Erythroblast (primary cell): ENCODE data around the gene FARP1.

Source experiments
- DNase-seq, 2 experiments: peaks; one replicate each; lab custom pipeline; 2025; lab: John Stamatoyannopoulos, UW
- GATA1 ChIP-seq: IDR thresholded peaks from 2 replicates; pipeline ENCODE4 v1.6.1; 2011; ENCODE audit warnings: low read depth, mild to moderate bottlenecking, control low read depth, low read length, moderate library complexity
- POLR2A ChIP-seq: IDR thresholded peaks from 2 replicates; pipeline ENCODE4 v1.6.1; 2011; ENCODE audit warnings: mild to moderate bottlenecking, low read length

The FARP1 gene

DNA sequence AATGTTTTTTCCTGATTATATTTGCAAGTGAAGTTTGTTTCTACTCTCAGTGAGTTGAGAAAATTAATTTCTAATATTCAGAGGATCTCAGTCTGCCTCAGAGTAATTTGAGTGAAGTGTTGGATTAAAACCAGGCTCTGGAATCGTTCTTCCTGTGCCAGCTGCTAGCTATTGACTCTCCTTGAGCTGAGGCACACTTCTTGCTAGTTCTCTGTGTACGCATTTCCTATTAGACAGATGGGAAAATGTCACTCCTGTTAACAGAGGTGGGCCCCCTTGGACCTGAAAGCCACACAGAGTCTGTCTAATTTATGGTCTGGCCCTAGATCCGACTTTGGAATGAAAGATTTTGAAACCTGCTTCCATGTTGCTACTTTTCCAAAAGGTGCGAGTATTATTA lies 141.8 kb downstream of the FARP1 start:
- DNase-seq = no peak

DNA sequence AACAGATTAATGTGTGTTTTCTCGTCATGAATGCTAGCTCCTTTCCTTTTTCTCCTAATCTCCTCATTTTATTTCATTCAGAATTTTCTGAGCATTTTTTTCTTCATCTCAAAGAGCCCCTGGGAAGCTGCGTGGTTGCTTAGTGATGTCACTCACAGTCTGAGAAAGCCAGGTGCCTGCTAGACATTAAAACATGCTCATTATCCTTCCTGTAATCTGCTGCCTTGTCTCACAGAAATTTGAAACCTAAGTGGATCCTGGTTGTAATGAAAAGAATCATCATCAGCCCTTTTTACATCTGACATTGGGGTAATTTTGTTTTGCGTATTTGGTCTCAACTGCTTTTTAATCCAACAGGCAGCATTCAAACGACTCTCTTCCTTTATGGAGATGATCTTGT lies 142.4 kb downstream of the FARP1 start:
- TF ChIP-seq POLR2A = no peak
- TF ChIP-seq GATA1 = no peak
- no peak for DNase-seq

More for the DNA sequence above, 141.8 kb downstream of the FARP1 start:
- no peak for TF ChIP-seq POLR2A
- TF ChIP-seq GATA1 = no peak

GRCh38 chr13:98285852-98286594 lies 143.1 kb downstream of the FARP1 start:
- no peak for DNase-seq
- no peak for TF ChIP-seq GATA1
- no peak for TF ChIP-seq POLR2A

DNA sequence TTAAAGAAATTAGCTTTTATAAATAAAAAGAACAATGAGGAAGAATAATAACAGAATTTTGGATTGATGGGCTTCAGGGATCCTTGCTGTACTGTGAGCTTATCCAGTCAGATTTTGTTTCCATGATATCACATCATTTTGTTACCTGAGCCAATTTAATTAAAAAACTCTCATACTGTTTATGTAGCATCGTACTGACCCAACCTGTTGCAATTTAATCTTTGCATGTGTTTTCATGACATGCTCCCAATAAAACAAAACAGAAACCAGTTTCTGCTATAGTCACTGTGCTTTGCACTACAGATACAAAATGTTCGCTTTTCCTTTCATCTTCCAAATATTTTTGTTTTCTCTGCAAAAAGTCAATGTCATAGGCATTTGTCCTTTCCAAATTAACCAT lies 143.9 kb downstream of the FARP1 start:
- TF ChIP-seq GATA1 (no peak), POLR2A (no peak)
- no peak for DNase-seq

DNA sequence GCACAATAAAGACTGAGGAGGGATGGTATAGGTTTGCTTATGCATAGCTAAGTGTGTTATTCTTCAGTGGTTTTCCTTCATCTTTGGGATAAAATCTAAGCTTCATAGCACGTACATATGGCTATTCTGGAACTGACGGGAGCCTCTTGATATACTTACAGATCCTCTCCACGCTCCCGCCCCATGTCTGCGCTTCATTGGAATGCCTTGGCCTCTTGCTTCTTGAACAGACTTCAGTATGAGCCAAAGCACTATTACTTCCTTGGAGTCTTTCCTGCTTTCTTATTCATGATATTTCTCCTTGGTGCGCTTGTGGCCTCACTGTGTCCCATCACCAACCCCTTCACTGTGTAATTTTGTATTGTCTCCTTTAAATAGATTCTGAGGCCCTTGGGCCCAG lies 145.3 kb downstream of the FARP1 start:
- TF ChIP-seq POLR2A (no peak), GATA1 (no peak)
- DNase-seq = no peak

DNA sequence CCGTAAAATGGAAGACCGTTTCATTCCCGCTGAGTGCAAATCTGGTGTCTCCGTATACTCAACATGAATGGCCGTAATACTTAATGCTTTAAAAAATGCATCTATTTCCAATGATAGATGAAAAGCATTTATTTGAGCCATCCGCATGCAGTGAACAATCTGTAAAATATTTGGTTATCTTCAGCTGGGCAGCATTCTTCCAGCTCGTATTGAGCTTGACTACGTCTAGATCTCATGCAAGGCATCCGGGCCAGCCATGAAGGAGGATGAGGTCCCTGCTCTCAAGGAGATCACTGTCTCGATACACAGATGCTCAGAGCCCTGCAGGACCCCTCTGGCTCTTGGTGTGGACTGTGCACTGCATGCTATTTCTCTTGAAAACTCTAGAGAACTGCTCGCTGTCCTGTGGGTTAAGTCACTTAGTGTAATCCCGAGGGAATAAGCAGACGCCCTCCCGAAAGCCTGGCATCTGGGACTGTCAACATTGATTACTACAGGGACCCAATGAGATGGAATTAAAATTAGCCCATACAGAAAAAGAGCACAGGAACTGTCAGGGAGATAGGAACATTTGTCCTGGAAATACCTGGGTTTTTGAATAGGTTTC lies 146.5 kb downstream of the FARP1 start:
- TF ChIP-seq GATA1 (no peak), POLR2A (no peak)
- no peak for DNase-seq

DNA sequence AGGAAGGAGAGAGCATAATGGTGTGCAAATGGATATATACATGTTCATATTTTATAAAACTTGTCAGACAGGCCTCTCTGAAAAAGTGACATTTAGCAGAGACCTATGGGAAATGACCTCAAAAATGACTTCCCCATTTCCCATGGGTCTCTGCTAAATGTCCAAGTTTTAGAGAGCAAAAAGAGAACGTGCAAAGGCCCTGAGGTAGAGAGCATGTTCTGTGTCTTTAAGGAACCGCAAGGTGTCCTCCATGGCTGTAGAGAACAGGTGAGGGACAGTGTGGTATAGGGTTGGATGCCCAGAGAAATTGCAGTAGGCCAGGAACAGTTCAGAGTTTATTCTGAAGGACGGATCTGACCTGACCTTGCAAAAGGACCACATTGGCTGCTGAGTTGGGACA lies 147.4 kb downstream of the FARP1 start:
- no peak for DNase-seq
- TF ChIP-seq GATA1 = no peak
- no peak for TF ChIP-seq POLR2A

- TF ChIP-seq GATA1 (no peak), POLR2A (no peak)
- DNase-seq = no peak
Measured at GRCh38 chr13:98291658-98292057, 148.8 kb downstream of the FARP1 start.

- TF ChIP-seq GATA1 (no peak), POLR2A (no peak)
- DNase-seq = no peak
Measured at GRCh38 chr13:98293103-98293502, 150.2 kb downstream of the FARP1 start.

DNA sequence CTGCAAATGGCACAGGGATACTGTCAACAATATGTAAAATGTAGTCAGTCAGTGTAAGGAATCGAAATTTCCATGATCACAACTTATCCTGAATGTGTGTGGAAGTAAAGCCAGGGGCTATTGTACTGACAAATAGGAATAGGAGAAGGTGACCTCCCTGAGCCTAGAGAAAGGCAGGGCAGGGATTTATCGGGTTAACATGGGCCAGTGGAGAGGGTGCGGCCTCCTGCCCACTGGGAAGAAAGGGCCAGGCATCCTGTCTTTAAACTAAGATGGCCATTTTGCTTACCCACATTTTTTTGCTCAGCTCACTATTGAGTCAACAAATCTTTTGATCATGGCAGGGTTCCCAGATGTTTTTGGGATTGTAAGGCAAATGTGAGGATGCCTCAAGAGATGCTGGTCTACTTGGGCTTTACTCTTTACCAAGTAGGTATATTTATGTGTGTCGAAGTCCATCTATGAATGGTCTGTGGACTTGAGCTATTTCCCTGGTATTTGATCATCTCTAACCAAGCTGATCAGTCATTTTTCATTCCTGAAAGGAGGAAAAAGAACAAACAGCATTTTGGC lies 150.8 kb downstream of the FARP1 start:
- DNase-seq = no peak
- TF ChIP-seq POLR2A = no peak
- no peak for TF ChIP-seq GATA1

GRCh38 chr13:98295371-98295770 lies 152.5 kb downstream of the FARP1 start:
- no peak for TF ChIP-seq POLR2A
- no peak for TF ChIP-seq GATA1
- no peak for DNase-seq

DNA sequence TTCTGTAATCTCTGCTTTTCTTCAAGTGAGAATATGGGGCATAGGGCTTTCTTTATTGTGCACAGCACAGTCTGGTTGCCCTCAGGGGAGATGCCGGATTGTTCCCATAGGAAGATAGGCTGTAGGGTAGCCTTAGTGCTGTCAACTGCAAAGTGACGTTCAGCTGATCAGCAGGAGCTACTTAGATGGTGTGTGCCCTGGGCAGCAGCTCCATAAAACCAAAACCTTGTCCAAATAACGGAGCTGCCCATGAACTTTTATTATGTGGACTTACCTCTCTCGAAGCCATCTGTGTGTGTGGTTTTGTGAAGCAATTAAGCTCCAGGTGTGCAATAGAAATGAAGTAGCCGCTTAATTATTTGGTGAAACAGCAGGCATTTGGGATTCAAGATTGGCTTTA lies 154.2 kb downstream of the FARP1 start:
- DNase-seq = no peak
- no peak for TF ChIP-seq POLR2A
- TF ChIP-seq GATA1 = no peak

- no peak for DNase-seq
- TF ChIP-seq POLR2A = no peak
- TF ChIP-seq GATA1 = no peak
Measured at GRCh38 chr13:98297745-98298144, 154.9 kb downstream of the FARP1 start.

GRCh38 chr13:98298599-98298998 lies 155.7 kb downstream of the FARP1 start:
- no peak for DNase-seq
- TF ChIP-seq GATA1 (no peak), POLR2A (no peak)

DNA sequence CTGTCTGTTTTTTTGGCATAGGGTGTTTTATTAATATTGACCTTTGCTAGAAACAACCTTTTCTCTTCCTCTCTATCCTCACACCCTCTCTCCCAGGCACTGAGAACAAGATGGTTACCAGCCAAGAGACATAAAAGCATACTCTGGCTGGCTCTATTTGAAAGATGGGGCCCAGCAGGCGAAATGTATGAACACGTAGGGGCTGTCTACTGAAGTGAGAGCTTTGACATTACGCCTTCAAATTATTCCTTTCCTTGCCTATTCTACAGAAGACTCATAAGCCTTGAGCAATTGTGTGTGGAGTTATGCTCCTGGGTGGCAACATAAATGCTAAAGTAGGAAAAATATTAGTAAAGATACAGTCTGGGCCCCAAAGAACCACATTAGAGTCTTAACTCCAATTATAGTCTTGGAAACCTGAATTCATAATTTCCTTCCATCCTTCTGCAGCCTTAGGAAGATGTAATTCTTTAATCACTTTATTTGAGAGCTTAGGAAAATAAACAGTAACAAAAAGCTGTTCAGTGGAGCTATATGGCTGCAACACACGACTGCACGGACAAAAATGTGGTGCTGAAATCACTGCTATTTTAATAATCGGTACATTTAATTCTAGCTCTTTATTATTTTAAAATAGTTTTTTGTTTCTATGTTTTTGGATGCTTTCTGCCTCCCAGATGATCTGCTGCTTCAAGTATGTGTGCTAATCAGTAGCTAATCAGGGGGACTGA lies 156.5 kb downstream of the FARP1 start:
- no peak for TF ChIP-seq POLR2A
- TF ChIP-seq GATA1 = no peak
- DNase-seq = no peak
